GM19035 (cell line): ENCODE measurements around the gene GDPD4.

ENCODE experiments used
- ATAC-seq: cut with Tn5 transposase; IDR thresholded peaks from one replicate; pipeline ENCODE4 v1.9.1; 2021; ENCODE audit not compliant: unreplicated experiment

GDPD4 gene, protein sequence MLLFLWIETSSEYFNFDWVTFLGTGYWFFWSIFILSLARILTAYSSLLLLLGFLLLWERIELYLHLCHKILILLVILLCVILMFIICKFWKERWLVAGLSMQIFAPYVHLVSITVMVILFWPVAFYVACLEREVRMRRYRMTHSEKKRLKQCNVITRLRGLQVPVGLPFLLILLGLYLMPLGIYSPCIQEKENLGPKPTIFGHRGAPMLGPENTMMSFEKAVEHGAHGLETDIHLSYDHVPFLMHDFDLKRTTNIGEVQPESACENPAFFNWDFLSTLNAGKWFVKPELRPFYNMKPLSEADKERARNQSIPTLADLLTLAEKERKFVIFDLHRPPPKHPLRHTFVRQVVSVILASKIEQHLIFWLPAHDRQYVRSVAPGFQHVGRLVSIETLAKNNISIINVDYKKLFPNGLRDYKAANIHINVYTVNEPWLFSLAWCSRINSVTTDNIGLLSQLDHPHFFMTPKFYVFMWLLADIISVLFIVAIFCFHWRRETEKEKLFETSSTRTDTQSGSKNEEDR

DNA sequence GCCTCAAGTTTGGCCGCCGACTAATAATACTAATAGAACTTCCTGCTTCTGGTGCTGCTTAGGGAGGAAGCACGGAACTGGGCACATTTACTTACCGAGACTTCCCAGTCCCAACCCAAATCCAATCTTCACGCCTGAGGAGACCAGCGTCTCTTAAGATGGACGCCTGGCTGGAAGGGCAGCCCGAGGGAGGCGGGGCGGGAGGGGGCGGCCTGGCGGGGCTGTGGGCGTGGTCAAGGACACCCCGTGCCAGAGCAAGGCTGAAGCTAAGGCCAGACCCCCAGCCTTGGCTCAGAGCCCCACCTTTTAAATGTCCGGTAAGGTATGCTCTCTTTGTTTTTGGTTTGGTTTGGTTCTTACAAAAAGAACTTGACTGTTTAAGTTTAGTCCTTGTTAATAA is at the start of gene GDPD4:
Gene GDPD4 (minus strand): TSS at position 177 of the 400 bp plus-strand sequence. CDS start 16,549 bp downstream, outside the sequence.
- ATAC-seq: no peak

DNA sequence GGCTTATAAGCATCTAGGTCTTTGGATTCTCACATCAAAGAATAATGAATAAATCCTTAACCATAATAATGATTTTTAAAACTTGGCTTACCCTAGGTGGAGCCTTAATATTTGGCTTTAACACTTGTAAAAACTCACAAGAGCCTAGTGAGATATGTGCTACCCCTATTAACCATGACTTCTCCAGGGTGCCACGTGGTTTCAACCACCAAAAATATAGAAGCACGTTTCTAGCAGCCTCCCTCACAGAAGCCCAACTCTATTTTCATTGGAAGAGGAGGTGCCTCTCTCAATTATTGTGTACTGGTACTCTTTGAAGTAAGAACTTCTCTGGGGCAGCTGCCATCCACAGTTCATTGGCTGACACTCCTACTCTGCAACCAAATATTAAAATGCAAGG is 46.5 kb upstream of the GDPD4 start:
- ATAC-seq: no peak

DNA sequence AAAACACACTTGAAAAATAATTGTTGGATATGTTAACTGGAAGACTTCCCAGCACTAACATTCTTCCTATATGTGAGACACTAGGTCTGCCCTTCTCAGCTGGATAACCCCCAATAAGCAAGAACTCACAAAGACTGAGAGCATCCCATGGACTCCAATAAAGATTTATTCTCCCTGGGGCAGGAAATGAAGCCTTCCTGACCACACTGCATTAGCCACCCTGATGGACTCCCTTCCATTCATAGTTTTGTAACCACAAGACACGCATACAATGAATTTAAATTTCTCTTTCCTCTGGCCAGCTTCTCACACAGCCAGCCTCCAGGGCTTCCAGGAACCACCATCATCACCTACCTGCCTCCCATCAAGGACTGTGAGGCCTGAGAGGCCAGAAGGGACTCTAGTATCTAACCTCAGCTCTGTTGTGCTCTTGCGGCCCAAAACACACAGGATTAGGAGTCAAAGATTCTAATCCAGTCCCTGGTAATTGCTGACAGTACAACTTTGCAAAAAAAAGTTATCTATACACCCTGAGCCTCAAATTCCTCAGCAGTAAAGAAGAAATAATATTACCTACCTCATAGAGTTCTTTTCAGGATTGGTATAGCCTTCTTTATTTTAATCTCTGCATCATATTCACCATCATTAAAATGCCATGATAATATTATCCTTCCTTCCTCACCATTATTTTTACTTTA is 45.6 kb upstream of the GDPD4 start:
- no peak for ATAC-seq

DNA sequence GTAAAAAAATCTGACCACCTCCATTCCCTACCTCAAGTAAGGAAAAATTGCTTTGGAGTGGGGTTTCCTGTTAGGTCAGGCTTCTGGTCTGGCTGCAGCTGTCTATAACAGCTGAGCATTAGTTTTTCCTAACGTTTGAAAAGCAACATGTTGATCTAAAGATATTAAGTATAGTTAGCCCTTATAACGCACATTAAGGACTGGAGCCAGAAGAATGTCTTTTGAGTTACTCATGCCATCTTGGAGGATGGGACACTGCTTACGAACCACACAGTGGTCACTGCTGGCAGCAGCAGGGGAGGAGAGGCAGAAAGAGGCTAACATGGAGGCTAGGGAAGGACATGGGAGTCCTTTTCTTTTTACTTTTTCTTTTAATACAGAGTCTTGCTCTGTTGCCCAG is 44.1 kb upstream of the GDPD4 start:
- no peak for ATAC-seq

DNA sequence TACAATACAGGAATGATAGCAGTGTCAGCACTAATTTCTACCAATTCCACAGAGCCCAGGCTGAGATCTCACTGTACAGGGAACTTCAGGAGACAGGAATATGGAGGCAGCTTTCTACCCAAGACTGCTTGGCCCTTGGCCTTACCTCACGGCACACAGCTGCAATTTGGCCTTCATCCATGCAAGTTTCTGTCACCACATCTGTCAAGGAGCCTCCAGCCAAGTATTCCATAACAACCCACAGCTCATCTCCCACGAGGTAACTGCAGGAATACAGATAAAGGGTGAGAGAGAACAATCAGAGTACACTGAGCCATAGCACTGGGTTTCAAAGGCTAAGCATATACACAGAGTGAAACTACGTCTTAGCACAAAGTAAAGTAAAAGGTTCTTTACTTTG is 39.0 kb upstream of the GDPD4 start:
- no peak for ATAC-seq

DNA sequence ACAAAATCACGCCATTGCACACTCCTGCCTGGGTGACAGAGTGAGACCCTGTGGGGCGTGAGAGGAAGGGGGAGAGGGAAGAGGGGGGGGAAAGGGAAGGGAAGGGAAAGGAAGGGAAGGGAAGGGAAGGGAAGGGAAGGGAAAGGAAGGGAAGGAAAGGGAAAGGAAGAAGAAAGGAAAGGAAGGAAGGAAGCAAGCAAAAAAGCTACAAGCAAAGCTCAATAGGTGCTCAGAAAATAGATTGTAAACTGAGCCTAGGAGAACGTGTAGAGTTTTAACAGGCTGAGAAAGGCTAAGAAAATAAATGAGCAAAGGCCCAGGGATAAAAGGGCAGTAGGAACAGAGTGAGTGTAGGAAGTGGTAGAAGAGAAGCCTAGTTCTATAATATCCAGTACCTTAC is 30.8 kb upstream of the GDPD4 start:
- no peak for ATAC-seq

DNA sequence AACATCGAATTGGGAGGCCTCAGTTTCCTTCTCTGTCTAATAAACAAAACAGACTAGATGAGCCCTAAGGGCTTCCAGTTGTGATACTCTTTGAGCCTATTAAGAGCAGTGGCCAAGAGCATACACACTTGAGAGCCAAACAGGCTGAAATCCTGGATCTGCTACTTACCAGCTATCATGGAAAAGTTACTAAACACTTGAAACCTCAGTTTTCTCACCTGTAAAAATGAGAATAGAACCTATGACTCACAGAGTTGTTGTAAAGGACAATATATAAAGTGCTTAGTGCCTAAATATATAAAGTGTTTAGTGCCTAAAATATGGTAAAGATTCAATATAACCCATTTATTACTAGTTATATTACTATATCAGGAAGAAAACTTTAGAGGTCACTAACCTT is 23.7 kb upstream of the GDPD4 start:
- no peak for ATAC-seq

DNA sequence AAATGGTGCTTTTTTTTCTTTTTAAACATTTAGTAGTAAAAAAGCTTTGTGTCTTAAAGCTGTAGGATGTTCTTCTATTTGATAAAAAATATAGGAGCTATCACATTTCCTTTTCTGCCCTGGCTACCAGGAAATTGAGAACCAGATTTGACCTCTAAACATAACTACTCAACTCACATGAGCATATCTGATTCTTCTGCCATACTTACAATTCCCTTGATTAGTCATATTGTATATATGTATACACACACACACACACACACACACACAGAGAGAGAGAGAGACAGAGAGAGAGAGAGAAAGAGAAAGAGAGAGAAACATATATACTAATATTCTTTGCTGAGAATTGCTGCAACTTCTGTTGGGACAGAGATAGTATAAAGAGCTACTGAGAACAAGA is 23.0 kb upstream of the GDPD4 start:
- ATAC-seq: no peak

DNA sequence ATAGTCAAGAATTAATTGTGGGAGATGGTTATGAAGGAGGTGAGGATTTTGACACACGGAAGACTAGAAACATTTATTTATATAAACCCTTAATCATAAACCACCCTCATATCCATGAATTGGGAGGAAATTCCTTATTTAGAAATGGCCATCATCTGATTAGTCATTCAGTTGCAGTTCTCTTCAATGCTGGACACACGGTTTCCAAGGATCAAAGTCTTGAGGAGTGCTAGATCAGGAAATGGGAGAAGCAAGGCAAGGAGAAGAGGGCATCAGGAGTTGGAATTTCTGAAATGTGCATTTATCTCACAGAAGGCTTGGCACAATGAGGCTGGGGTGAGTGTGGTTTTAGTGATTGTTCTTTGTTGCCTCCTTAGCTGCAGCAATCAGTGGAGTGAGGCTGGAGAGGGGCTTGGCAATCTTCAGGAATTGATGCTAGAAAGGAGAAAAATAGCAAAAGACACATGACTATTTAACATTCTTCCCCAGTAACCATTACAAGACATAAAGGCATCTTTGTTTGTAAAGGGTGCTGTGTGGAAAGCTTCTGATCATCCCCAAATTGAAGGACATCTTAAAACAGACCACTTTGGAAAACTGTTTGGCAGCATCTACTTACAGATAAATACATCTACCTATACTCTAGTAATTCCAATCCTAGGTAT is 21.6 kb upstream of the GDPD4 start:
- ATAC-seq: no peak

DNA sequence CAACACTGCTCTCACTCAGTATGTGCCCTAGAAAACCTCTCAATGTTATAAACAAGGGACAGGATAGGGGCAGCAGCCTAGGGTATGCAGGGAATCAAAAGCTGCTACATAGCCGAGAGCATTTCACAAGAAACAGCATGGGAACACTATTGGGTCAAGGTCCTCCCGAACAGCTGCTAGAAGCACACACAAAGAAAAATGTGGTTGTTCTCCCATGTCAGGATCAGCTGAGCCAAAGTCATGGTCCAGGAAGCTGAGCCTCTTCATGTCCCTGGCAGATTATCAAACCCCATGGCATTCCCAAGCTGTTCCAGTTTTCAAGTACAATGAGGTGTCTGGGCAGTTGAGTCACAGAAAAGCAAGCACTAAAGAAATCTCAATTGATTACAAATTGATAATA is 21.0 kb upstream of the GDPD4 start:
- no peak for ATAC-seq

DNA sequence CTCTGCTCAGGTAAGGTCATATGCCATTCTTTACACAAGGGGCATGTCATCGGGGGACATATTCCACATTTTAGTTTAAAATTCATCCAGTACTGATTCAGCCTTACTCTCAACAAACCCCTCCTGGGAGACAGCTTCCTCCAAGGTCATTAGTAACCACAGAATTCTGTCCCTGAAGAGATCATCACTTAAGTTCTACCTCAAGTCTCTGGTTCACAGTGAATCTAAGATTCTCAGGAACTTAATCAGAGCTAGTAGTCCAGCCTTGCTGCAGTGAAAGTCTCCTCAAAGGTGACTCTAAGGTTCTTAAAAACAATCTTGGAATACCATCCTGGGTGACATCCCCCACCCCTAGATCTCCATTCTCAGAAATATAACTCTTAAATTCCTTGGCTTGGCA is 18.9 kb upstream of the GDPD4 start:
- no peak for ATAC-seq

DNA sequence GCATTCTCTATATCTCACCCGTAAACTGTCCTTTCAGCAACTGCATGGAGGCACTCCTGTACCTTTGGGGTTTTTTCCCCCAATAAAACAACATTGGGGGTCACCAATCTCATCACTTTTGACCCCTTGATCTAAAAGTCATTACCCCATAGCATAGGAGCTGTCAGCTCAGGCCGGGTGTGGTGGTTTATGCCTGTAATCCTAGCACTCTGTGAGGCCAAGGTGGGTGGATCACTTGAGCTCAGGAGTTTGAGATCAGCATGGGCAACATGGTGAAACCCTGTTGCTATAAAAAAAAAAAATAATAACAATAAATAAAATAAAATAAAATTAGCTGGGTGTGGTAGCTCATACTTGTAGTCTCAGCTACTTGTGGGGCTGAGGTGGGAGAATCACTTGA is 17.1 kb upstream of the GDPD4 start:
- no peak for ATAC-seq

DNA sequence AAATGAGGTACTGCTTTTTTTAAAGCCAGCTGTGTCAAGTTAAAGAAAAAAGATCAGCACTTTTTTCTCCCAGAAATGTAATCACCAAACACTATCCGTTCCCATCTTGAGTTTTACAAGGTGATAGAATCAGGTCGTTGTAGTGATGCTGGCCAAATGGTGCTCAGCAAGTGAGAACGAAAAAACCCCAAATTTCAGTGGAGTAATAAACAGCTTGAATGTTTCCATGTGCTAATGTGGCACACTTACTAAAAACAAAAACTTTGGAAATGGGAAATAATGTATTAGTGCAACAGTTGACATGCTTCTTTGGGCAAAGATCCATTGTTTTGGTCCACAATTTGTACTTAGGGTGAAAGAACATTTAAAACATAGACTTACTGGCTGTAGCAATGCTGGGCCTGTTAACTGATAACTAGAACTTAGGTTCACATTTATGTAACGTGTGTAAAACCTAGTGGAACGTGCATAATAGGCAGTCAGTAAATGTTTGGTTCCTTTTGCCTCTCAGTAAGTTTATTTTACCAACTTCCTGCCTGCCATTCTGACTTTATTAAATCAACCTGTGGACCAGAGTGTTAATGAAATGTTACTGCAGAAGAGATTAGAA is 15.4 kb upstream of the GDPD4 start:
- no peak for ATAC-seq

DNA sequence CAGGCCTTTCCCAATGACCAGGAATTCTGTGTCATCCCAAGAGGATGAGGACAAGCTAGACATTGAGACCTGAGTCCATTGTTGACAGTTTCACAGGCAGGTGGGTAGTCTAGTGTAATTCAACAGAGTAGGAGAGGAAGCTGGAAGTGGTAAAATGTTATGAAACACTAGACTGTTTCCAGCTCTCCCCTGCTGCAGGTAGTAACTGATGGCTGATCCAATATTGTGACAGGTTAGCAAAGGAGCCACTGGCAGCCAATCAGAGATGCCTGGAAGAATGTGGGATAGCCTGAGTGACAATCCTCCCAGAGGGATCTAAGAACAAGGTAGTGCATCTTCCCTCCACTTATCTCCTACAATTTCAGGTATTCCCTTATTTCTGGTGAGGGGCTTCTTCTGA is 10.6 kb upstream of the GDPD4 start:
- ATAC-seq: no peak

DNA sequence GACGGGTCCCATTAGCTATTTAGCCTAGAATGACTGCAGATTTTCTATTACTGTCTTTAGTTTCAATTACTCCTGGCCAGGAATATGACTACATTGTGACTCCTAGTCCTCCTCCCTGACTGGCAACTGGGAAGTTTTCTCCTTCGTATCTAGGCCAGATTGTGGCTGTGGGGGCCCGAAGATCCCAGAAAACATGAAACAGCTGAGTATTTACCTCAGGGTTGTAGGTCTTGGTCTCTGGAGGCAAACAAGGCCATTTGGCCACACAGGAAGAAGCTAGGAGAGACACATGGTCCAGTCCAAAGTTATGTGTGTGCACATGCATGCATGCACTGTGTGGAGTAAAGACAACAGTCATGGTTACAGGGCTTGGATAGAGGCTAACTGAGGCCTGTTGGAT is 10.2 kb upstream of the GDPD4 start:
- no peak for ATAC-seq

DNA sequence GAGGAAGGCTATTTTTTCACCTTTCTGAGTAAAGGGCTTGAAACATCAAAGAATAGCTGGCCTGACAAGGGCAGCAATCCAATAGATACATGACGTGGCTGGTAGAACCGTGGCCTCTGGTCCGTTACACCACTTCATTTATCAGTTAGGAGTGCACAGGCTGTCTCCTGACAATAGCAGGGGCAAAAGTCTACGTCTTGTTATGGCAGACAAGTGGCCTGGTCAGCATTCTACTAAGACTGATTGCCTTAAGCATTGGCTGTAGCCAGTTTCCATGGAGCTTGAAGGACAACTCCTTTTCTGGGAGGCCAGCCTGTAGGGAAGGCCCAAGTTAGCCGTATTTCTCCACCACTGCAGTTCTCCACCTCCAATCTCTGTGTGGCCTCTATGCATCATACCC is 9.2 kb upstream of the GDPD4 start:
- no peak for ATAC-seq

DNA sequence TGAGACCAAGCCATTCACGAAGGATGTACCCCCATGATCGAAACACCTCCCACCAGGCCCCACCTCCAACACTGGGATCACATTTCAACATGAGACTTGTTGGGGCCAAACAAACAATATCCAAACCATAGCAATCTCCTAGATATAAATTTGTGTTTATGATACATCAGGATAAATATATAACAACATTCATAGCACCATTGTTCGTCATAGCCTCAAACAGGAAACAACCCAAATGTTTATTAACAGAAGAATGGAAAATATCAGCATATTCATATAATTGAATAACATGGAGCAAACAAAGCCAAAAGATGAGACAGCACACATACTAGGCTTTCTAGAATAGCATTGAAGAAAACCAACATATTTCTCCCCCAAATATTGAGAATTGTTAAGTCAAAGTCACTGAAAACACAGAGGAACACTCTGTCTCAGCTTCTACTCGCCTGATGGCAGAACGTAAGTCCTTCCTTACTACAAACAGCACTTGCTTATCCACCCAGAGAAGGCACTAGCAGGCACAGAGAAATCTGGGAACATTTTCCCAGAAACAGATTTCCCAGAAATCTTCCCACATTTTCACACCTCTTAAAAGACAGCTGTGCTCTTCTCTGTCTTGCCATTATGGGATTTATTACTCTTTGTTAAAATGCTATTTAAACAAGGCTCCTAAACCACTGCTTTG is 8.1 kb upstream of the GDPD4 start:
- ATAC-seq: no peak

DNA sequence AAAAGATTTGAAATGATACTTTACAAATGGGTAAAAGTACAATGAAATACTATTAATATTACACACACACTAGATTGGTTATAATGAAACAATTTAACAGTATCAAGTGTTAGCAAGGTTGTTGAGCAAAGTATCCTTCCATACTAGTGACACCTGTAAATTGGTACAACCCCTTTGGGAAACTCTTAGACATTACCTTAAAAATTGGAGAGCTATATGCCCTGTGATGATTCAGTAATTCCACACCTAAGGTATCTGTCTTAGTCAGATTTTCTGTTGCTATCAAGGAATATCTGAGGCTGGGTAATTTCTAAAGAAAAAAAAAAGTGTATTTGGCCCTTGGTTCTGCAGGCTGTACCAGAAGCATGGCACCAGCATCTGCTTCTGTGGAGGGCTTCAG is 7.4 kb upstream of the GDPD4 start:
- ATAC-seq: no peak

DNA sequence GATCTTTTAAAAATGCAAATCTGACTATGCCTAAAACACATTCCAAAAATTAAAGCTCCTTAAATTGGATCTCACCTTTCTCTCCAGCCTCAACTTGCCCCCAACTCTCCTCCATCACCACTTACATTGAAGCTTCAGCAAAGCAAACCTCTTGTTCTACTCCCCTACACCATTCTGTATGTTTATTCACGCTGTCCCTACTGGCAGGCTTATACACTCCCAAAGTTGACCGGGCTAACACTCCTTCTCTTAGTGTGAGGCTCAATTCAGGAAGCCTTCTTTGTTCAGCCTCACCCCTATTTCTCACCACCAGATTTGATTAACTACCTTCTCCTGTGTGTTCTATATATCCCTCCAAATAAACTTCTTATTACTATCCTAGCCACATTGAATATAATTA is 1.8 kb upstream of the GDPD4 start:
- ATAC-seq: no peak

DNA sequence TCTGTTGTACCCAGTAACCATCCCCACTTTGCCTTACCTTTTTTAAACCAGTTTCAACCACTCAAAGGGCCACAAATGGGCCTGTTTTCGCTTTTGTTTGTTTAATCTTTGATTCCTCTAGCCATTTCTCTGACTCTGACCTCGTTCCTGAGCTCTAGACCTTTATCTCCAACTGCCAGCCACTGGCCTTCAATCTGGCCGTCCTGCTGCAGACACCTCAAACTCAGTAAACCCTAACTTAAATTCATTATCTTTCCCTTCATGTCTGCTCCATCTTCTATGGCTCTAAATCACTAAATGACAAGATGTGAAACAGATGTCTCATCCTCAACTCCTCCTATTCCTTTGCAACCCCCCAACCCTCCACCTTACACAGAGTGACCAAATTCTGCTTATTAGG is 1.3 kb upstream of the GDPD4 start:
- ATAC-seq: no peak

DNA sequence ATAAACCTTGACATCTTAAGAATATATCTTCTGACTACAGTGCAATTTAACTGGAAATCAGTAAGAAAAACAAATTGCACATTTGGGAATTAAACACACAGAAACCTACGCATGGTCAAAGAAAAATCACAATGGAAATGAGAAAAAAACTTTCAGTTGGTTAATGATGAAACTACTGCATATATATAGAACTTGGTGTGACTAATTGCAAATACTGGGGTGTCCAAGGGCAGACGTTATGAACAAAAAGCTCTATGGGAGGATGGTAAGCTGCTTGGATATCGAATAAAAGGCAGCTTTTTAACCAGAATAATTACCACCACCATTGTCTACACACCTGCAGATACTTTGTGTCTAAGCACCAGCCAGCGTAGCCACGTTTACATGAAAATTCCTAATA is 791 bp downstream of the GDPD4 start:
- no peak for ATAC-seq
